ENCODE data around the gene SENP6. TPM values are rescaled to one million over a fixed set of nuclear protein-coding genes. Genes with fewer than 3 reads are reported as not detected.

The SENP6 gene
- total and polyA plus RNA-seq, 9 of the 15 experiments (the other 6 are each of a cell fraction or from before 2014, with no cell fraction given) = 11.1 to 79.4 (median 46.8) TPM

- TF ChIP-seq PCBP2 (IDR thresholded peaks at IDR 0.05; ENCODE audit: low read depth, low read length, poor library complexity, severe bottlenecking) (no peak), ESRRB (CRISPR knock-in tag; IDR thresholded peaks at IDR 0.05; ENCODE audit: borderline replicate concordance) (no peak), ZKSCAN1 (IDR thresholded peaks at IDR 0.05; ENCODE audit: low read depth, low read length) (0 out of 2 replicates have a peak, but pooled peaks have one; percentile 65), KLF13 (tag; IDR thresholded peaks at IDR 0.05; ENCODE audit: borderline replicate concordance, low read depth) (peak; percentile 20; the same call in 1 of the 2 replicates), XRCC5 (IDR thresholded peaks at IDR 0.05; ENCODE audit: low read depth, low read length) (no peak), MYBL2 (IDR thresholded peaks at IDR 0.05; ENCODE audit: low read depth) (no peak), MYBL2 (CRISPR knock-in tag; IDR thresholded peaks at IDR 0.05; ENCODE audit: borderline replicate concordance) (no peak), ZNF395 (CRISPR knock-in tag; IDR thresholded peaks at IDR 0.05) (no peak), HMBOX1 (IDR thresholded peaks at IDR 0.05) (no peak), ATF6 (CRISPR knock-in tag; IDR thresholded peaks at IDR 0.05) (no peak; the same call in none of the 2 replicates), ELF1 (tag; IDR thresholded peaks at IDR 0.05) (no peak), JUND (IDR thresholded peaks at IDR 0.05; ENCODE audit: borderline replicate concordance, low read depth, low read length) (no peak), JUND (tag; IDR thresholded peaks at IDR 0.05; ENCODE audit: borderline replicate concordance, low read depth, low read length) (no peak), SAFB2 (IDR thresholded peaks at IDR 0.05; ENCODE audit: borderline replicate concordance, low read depth, low read length, severe bottlenecking) (no peak), ARID2 (IDR thresholded peaks at IDR 0.05) (no peak), SMAD2 (IDR thresholded peaks at IDR 0.05; ENCODE audit: low read depth, low read length) (no peak), ZNF561 (CRISPR knock-in tag; conservative IDR thresholded peaks at IDR 0.05) (no peak), RCOR1 (IDR thresholded peaks at IDR 0.05; ENCODE audit: borderline replicate concordance in 1 of 2, low read depth in 2 of 2, low read length in 2 of 2) (no peak), CCNT2 (IDR thresholded peaks at IDR 0.05; ENCODE audit: borderline replicate concordance, extremely low read depth, insufficient read length, low read depth, low read length) (peak; percentile 61)
These were observed at the start of gene SENP6 (continued) for GRCh38 chr6:75601304-75602245.

All from K562 (cell line).